ENCODE measurements around the gene BOLA2B. TPM values are rescaled to one million over a fixed set of nuclear protein-coding genes. Genes with fewer than 3 reads are reported as not detected.

Gene BOLA2B
- polyA plus RNA-seq, 1 of the 3 experiments (the other 2 are of a cell fraction) = 726 TPM

DNA sequence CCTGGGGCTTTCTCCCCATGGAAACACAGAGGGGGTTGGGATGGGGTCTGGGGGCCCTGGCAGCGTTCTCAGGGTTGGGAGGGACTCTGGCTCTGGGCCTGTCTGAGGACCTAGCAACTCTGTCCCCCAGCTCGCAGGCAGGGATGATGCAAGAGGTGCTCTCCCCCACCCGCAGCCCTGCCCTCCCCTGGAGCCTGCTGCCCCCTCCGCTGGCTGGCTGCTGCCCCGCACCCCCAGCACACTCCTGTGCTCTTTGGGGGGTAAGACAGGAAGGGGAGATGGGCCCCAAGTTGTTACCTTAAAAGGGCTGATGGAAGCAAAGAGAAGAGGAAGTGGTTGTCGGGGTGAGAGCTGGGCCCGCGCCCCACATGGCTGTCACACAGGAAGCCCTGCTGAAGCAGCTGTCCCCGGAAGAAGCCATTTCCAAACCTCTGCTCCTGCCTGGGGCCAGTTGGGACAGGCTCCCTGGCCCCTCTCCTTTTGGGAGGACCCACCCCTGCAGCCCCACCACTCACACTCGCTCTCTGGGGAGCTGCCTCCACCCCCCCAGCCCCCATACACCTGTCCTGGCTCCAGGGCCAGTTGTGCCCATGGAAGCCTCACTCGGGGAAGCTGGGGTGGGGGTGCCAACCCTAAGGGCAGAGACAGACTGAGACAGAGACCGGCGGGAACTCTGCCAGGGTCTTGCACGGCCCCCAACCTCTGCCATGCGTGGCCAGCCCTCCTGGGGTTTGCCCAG, 7.6 kb downstream of the BOLA2B start:
- ChIA-PET CTCF (interaction anchor here (1.3 to 6.0 kb wide), 2 partner anchors 90 to 93 kb away, joined by 3 to 33 read pairs; partner anchors contain the start of genes TBX6 and YPEL3), POLR2A (no interaction called here)
- Histone ChIP-seq H3K9me3 (no peaks in the 10 kb centered on the region), H3K27ac (ENCODE audit: low read depth in 2 of 2, low read length in 1 of 2) (peak overlapping the region in 1 of 2 experiments; percentile 28; a peak in 1 of 4 replicates), H3K9me2 (no peaks in the 10 kb centered on the region), H2AFZ (ENCODE audit: low read depth) (no peak overlapping the region), H3K4me1 (ENCODE audit: control insufficient read depth in 1 of 2, insufficient read depth in 2 of 2, low read depth in 1 of 2, low read length in 1 of 2) (peaks cover 0 to 25% of the 10 kb centered on the region in 2 experiments; a peak in 1 of 4 replicates), H3K4me2 (no peak overlapping the region), H3K27me3 (ENCODE audit: insufficient read depth) (no peaks in the 10 kb centered on the region), H3K36me3 (replicated peaks in 1 of 2; ENCODE audit: control insufficient read depth in 1 of 2, insufficient read depth in 2 of 2, low read length in 1 of 2) (peaks cover 0 to 6% of the 10 kb centered on the region in 2 experiments), H4K20me1 (ENCODE audit: insufficient read depth) (no peaks in the 10 kb centered on the region), H3K9ac (no peak overlapping the region), H3K79me2 (ENCODE audit: insufficient read depth) (no peaks in the 10 kb centered on the region), H3F3A (replicated peaks; ENCODE audit: insufficient read depth) (peaks cover 4% of the 10 kb centered on the region), H3K4me3 (ENCODE audit: low read depth in 2 of 2, low read length in 1 of 2) (no peak overlapping the region)
- peak; percentile 30 for DNase-seq
- 97% methylated on average over 8 of the region's 15 CpGs for WGBS (ENCODE audit: low lambda C conversion rate)
- TF ChIP-seq, protein P1, sequence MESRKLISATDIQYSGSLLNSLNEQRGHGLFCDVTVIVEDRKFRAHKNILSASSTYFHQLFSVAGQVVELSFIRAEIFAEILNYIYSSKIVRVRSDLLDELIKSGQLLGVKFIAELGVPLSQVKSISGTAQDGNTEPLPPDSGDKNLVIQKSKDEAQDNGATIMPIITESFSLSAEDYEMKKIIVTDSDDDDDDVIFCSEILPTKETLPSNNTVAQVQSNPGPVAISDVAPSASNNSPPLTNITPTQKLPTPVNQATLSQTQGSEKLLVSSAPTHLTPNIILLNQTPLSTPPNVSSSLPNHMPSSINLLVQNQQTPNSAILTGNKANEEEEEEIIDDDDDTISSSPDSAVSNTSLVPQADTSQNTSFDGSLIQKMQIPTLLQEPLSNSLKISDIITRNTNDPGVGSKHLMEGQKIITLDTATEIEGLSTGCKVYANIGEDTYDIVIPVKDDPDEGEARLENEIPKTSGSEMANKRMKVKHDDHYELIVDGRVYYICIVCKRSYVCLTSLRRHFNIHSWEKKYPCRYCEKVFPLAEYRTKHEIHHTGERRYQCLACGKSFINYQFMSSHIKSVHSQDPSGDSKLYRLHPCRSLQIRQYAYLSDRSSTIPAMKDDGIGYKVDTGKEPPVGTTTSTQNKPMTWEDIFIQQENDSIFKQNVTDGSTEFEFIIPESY (IDR thresholded peaks at IDR 0.05; ENCODE audit: borderline replicate concordance, low read depth) = no peak
- TF ChIP-seq, protein P2, sequence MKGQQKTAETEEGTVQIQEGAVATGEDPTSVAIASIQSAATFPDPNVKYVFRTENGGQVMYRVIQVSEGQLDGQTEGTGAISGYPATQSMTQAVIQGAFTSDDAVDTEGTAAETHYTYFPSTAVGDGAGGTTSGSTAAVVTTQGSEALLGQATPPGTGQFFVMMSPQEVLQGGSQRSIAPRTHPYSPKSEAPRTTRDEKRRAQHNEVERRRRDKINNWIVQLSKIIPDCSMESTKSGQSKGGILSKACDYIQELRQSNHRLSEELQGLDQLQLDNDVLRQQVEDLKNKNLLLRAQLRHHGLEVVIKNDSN (IDR thresholded peaks at IDR 0.05; ENCODE audit: borderline replicate concordance, low read depth) = no peak
- TF ChIP-seq CHD2 (IDR thresholded peaks at IDR 0.05; ENCODE audit: low read length, partially characterized antibody) (no peak), TEAD4 (IDR thresholded peaks at IDR 0.05; ENCODE audit: borderline replicate concordance, insufficient read depth) (no peak), POLR2AphosphoS5 (IDR thresholded peaks at IDR 0.05; ENCODE audit: low read depth, low read length) (no peak), TAF1 (IDR thresholded peaks at IDR 0.05; ENCODE audit: borderline replicate concordance, low read depth, low read length) (no peak), JUND (IDR thresholded peaks at IDR 0.05) (no peak), MXI1 (IDR thresholded peaks at IDR 0.05; ENCODE audit: low read depth, low read length) (no peak)
- TF ChIP-seq, protein P3, sequence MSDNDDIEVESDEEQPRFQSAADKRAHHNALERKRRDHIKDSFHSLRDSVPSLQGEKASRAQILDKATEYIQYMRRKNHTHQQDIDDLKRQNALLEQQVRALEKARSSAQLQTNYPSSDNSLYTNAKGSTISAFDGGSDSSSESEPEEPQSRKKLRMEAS (IDR thresholded peaks at IDR 0.05; ENCODE audit: low read depth) = no peak
- TF ChIP-seq, protein P4, sequence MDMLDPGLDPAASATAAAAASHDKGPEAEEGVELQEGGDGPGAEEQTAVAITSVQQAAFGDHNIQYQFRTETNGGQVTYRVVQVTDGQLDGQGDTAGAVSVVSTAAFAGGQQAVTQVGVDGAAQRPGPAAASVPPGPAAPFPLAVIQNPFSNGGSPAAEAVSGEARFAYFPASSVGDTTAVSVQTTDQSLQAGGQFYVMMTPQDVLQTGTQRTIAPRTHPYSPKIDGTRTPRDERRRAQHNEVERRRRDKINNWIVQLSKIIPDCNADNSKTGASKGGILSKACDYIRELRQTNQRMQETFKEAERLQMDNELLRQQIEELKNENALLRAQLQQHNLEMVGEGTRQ (IDR thresholded peaks at IDR 0.05; ENCODE audit: borderline replicate concordance, low read depth, low read length) = no peak

Data from SK-N-SH (cell line).